ENCODE measurements around the gene DBN1.

Gene DBN1

GRCh38 chr5:177499842-177500241 is 26.4 kb upstream of the DBN1 start:
- Histone ChIP-seq H3K27ac (no peak overlapping the region), H3K4me3 (no peak overlapping the region)
- no peak for TF ChIP-seq CTCF (IDR thresholded peaks at IDR 0.05)
- no peak for DNase-seq (ENCODE audit: low spot score)

GRCh38 chr5:177498013-177498787 is 24.8 kb upstream of the DBN1 start:
- DNase-seq (ENCODE audit: low spot score): no peak
- Histone ChIP-seq H3K27ac (peak overlapping the region; percentile 91 to 100), H3K4me3 (peak overlapping the region; percentile 98)
- TF ChIP-seq CTCF (IDR thresholded peaks at IDR 0.05): no peak

GRCh38 chr5:177497292-177498012 is 24.0 kb upstream of the DBN1 start, which contains the start of gene PDLIM7:
Gene PDLIM7 (minus strand): TSS chr5:177497604. CDS start chr5:177496512, 1,092 bp downstream.
- peak; percentile 97 for DNase-seq (ENCODE audit: low spot score)
- peak within 1 kb of the TSS; percentile 91 to 100 for H3K27ac ChIP-seq
- no peak for TF ChIP-seq CTCF (IDR thresholded peaks at IDR 0.05)
- H3K4me3 ChIP-seq: peak within 1 kb of the TSS; percentile 98

GRCh38 chr5:177496727-177497291 is 23.4 kb upstream of the DBN1 start:
- Histone ChIP-seq H3K4me3 (peak overlapping the region; percentile 98), H3K27ac (peak overlapping the region; percentile 91 to 100)
- peak; percentile 93 for DNase-seq (ENCODE audit: low spot score)
- no peak for TF ChIP-seq CTCF (IDR thresholded peaks at IDR 0.05)

GRCh38 chr5:177496070-177496726 is 22.8 kb upstream of the DBN1 start:
- Histone ChIP-seq H3K4me3 (peak overlapping the region; percentile 98), H3K27ac (peak overlapping the region; percentile 91 to 100)
- TF ChIP-seq CTCF (IDR thresholded peaks at IDR 0.05): no peak
- DNase-seq (ENCODE audit: low spot score): no peak

GRCh38 chr5:177495243-177496060 is 22.0 kb upstream of the DBN1 start:
- H3K27ac ChIP-seq: peak overlapping the region; percentile 91 to 100
- H3K4me3 ChIP-seq: peak overlapping the region; percentile 98
- no peak for TF ChIP-seq CTCF (IDR thresholded peaks at IDR 0.05)
- peak; percentile 95 for DNase-seq (ENCODE audit: low spot score)

Data from coronary artery (tissue), 2 donors.